ENCODE results near the gene RBMS1. TPM values are rescaled to one million over a fixed set of nuclear protein-coding genes. Genes with fewer than 3 reads are reported as not detected.
A peak's percentile ranks its signal among the peaks of the same experiment; 100 is the strongest.

Gene RBMS1
- total RNA-seq, 1 experiment from 2014 or later, result 77.5 TPM

DNA sequence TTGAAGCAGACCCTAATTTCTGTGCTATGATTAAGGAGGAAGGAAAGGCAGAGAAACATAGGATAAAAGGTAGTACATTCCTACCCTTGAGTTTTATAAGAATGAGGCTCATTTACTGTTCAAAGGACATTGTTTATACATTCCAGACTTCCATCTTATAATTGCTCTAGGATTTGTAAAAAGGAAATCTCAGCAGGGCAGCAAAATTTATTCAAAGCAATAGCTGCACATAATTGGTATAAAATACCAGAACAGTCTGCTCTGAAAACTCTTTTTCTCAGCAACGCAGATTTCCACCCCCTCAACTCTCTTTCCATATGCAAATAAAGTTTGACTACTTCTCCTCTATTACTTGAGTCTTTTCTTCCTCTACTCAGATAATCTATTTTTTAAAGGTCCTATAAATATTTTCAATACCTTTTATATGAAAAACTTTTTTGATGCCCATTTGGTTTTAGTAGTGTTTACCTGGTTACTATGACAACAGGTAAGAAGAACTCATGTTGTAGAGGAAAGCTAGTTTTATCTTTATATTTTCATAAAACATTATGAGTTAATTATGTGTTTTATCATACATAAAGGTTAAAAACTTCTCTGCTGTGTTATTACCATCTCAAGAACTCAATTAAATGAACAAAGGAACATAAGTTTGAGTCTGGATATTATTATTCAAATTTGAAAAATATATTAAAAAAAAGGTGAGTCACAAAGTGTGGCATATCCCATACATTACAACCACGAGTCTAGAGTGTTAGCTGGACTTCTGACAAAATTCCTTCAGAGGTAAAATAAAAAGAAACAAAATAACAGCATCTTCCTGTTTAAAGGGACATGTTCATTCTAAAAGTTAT is 19.9 kb downstream of the RBMS1 start:
- Histone ChIP-seq H2BK15ac (ENCODE audit: low read depth, low read length) (no peak overlapping the region), H3K14ac (ENCODE audit: insufficient read depth, low read length) (no peak overlapping the region), H3K23ac (ENCODE audit: insufficient read length, low read depth, low read length) (no peak overlapping the region), H2AFZ (ENCODE audit: low read length) (no peak overlapping the region), H3K79me2 (ENCODE audit: insufficient read depth, low read length) (peaks cover 4% of the 10 kb centered on the region; the same call in 1 of the 2 replicates), H4K91ac (ENCODE audit: insufficient read length, low read depth, low read length) (no peak overlapping the region), H4K20me1 (ENCODE audit: control insufficient read depth, insufficient read depth, insufficient read length) (no peaks in the 10 kb centered on the region), H2AK5ac (ENCODE audit: insufficient read length, low read length) (no peak overlapping the region), H3K27ac (ENCODE audit: insufficient read length, low read depth, low read length) (no peak overlapping the region), H2BK20ac (ENCODE audit: low read depth, low read length, poor library complexity, severe bottlenecking) (no peak overlapping the region), H3K9me3 (ENCODE audit: control insufficient read depth, low read depth, low read length) (no peaks in the 10 kb centered on the region), H3K4me2 (ENCODE audit: insufficient read depth, insufficient read length, low read length) (no peak overlapping the region), H3K79me1 (ENCODE audit: insufficient read depth, low read depth, low read length, poor library complexity, severe bottlenecking) (peaks cover 4% of the 10 kb centered on the region), H3K18ac (ENCODE audit: insufficient read length, low read depth, low read length) (no peak overlapping the region), H3K9ac (ENCODE audit: extremely low read depth, insufficient read length, low read length) (no peak overlapping the region), H3K23me2 (ENCODE audit: insufficient read length, low read depth, low read length, poor library complexity, severe bottlenecking) (no peaks in the 10 kb centered on the region), H3K56ac (ENCODE audit: insufficient read length, low read depth, low read length) (no peak overlapping the region), H2BK12ac (ENCODE audit: insufficient read length, low read depth, low read length) (no peak overlapping the region), H3T11ph (ENCODE audit: low read length) (no peak overlapping the region), H3K4ac (ENCODE audit: low read depth, low read length) (no peak overlapping the region), H2BK120ac (ENCODE audit: low read depth, low read length, poor library complexity, severe bottlenecking) (no peak overlapping the region), H4K5ac (ENCODE audit: insufficient read length, low read depth, low read length) (no peak overlapping the region), H3K4me1 (ENCODE audit: insufficient read depth, low read length) (peaks cover 2% of the 10 kb centered on the region; the same call in 1 of the 2 replicates), H3K27me3 (ENCODE audit: insufficient read depth, low read length) (no peaks in the 10 kb centered on the region), H4K8ac (replicated peaks; ENCODE audit: insufficient read length, low read depth, low read length) (no peak overlapping the region), H2BK5ac (ENCODE audit: insufficient read length, low read length) (no peak overlapping the region)
- Mint-ChIP-seq H3K27ac (peak overlapping the region; percentile 17 to 57 (median 31); a peak in 2 of 7 replicates), H3K36me3 (ENCODE audit: insufficient read depth in 1 of 3, low read depth in 3 of 3) (no peaks in the 10 kb centered on the region), H3K27me3 (ENCODE audit: low read depth) (no peaks in the 10 kb centered on the region), H3K9me3 (no peaks in the 10 kb centered on the region), H3K4me3 (no peak overlapping the region), H3K4me1 (peaks cover 42% of the 10 kb centered on the region in 2 experiments)
- WGBS (ENCODE audit: extremely low coverage, insufficient read length, low lambda C conversion rate), result no CpG with 5 or more reads among the region's 2 CpGs
- TF ChIP-seq, protein P1, sequence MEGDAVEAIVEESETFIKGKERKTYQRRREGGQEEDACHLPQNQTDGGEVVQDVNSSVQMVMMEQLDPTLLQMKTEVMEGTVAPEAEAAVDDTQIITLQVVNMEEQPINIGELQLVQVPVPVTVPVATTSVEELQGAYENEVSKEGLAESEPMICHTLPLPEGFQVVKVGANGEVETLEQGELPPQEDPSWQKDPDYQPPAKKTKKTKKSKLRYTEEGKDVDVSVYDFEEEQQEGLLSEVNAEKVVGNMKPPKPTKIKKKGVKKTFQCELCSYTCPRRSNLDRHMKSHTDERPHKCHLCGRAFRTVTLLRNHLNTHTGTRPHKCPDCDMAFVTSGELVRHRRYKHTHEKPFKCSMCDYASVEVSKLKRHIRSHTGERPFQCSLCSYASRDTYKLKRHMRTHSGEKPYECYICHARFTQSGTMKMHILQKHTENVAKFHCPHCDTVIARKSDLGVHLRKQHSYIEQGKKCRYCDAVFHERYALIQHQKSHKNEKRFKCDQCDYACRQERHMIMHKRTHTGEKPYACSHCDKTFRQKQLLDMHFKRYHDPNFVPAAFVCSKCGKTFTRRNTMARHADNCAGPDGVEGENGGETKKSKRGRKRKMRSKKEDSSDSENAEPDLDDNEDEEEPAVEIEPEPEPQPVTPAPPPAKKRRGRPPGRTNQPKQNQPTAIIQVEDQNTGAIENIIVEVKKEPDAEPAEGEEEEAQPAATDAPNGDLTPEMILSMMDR (conservative IDR thresholded peaks at IDR 0.05), result no peak
- DNase-seq, result no peak

All from H9 (cell line).